DOHH2 (cell line): Measurements from ENCODE around the gene IL19.

Experiments
- H3F3A ChIP-seq: fragments of 200-600 bp; sonication (generic), shearing (Covaris generic); 2 replicates; pipeline ENCODE4 v1.6.0; 2016; ENCODE audit warnings: antibody characterized with exemption, mild to moderate bottlenecking; ENCODE audit not compliant: control insufficient read depth, insufficient read depth
- H3K27ac ChIP-seq: fragments of 200-600 bp; sonication (generic); 2 replicates; pipeline ENCODE4 v1.5.1; 2014; ENCODE audit warnings: low read depth, mild to moderate bottlenecking, low read length, moderate library complexity
- H3K27me3 ChIP-seq: fragments of 200-600 bp; sonication (generic); 2 replicates; pipeline ENCODE4 v1.6.1; 2014; ENCODE audit warnings: mild to moderate bottlenecking, low read length, mixed read lengths; ENCODE audit not compliant: control insufficient read depth
- H3K36me3 ChIP-seq: fragments of 200-600 bp; sonication (generic); 2 replicates; pipeline ENCODE4 v1.6.1; 2014; ENCODE audit warnings: mild to moderate bottlenecking, low read length, moderate library complexity, mixed read lengths; ENCODE audit not compliant: control insufficient read depth
- H3K4me1 ChIP-seq: fragments of 200-600 bp; sonication (generic); 2 replicates; pipeline ENCODE4 v1.6.1; 2014; ENCODE audit warnings: mild to moderate bottlenecking, low read length, mixed read lengths; ENCODE audit not compliant: control insufficient read depth
- H3K4me2 ChIP-seq: fragments of 200-600 bp; sonication (generic); 2 replicates; pipeline ENCODE4 v1.6.0; 2014; ENCODE audit warnings: mild to moderate bottlenecking, low read length, moderate library complexity
- H3K4me3 ChIP-seq: fragments of 200-600 bp; sonication (generic); 2 replicates; pipeline ENCODE4 v1.5.1; 2014; ENCODE audit warnings: mild to moderate bottlenecking, low read length, mixed read lengths
- H3K79me2 ChIP-seq: fragments of 200-600 bp; sonication (generic); 2 replicates; pipeline ENCODE4 v1.6.1; 2014; ENCODE audit warnings: mild to moderate bottlenecking, low read length, mixed read lengths; ENCODE audit not compliant: control insufficient read depth
- H3K9me2 ChIP-seq: fragments of 200-600 bp; sonication (generic); replicated peaks from 2 replicates; pipeline ENCODE4 v1.6.1; 2014; ENCODE audit warnings: mild to moderate bottlenecking, low read length, mixed read lengths; ENCODE audit not compliant: control insufficient read depth
- H3K9me3 ChIP-seq: fragments of 200-600 bp; sonication (generic); 2 replicates; pipeline ENCODE4 v1.6.1; 2014; ENCODE audit warnings: antibody characterized with exemption, low read length, mixed read lengths; ENCODE audit not compliant: control insufficient read depth, insufficient read depth
- H4K20me1 ChIP-seq: fragments of 200-600 bp; sonication (generic); 2 replicates; pipeline ENCODE4 v1.6.0; 2014; ENCODE audit warnings: low read depth, mild to moderate bottlenecking, antibody characterized with exemption, low read length, moderate library complexity; ENCODE audit not compliant: control insufficient read depth, insufficient read depth
- EZH2phosphoT487 ChIP-seq: fragments of 200-600 bp; sonication (generic); IDR thresholded peaks from 2 replicates; pipeline ENCODE4 v1.6.1; 2017; ENCODE audit warnings: borderline replicate concordance, mild to moderate bottlenecking, antibody characterized with exemption, low read length, moderate library complexity, mixed read lengths
- TF ChIP-seq, protein P1 (sequence below): fragments of 200-600 bp; sonication (generic); IDR thresholded peaks from one replicate; pipeline ENCODE4 v1.5.1; 2014; ENCODE audit warnings: antibody characterized with exemption, mild to moderate bottlenecking, low read depth, low read length; ENCODE audit not compliant: poor library complexity, severe bottlenecking

The IL19 gene

DNA sequence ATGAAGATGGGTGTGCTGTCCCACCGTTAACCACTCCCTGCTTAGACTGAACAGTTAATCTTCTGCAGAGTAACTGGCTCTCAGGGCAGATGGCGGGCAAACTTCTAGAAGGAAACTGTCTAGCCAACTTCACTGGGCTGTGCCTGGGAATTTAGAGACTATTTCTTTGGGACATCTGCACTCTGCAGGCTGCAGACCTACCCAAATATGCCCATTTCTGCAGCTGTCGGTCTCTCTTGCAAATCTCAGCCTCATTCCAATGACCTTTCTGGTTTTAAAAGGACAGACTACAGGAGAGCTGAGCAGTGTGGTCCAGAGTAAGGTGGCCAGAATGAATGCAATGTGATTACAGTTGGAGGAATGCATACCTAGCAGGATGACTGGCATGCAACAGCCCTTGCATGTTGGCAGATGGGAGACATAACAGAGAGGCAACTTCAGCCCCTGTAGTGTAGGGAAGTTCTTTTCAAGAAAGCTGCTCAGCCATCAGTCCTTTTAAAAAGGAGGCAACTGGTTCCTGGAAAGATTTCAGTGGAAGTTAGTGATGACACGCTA lies 68.5 kb downstream of the IL19 start:
- H3K36me3 ChIP-seq = no peaks in the 10 kb centered on the region
- no peaks in the 10 kb centered on the region for H3K79me2 ChIP-seq
- H4K20me1 ChIP-seq = no peaks in the 10 kb centered on the region
- no peaks in the 10 kb centered on the region for H3F3A ChIP-seq
- H3K4me3 ChIP-seq = no peak overlapping the region
- H3K4me1 ChIP-seq = no peaks in the 10 kb centered on the region
- H3K27me3 ChIP-seq = peaks cover 11% of the 10 kb centered on the region
- H3K27ac ChIP-seq = no peak overlapping the region
- no peak overlapping the region for H3K4me2 ChIP-seq
- H3K9me3 ChIP-seq = no peaks in the 10 kb centered on the region
- no peaks in the 10 kb centered on the region for H3K9me2 ChIP-seq
- TF ChIP-seq EZH2phosphoT487 = no peak
- TF ChIP-seq, protein P1, sequence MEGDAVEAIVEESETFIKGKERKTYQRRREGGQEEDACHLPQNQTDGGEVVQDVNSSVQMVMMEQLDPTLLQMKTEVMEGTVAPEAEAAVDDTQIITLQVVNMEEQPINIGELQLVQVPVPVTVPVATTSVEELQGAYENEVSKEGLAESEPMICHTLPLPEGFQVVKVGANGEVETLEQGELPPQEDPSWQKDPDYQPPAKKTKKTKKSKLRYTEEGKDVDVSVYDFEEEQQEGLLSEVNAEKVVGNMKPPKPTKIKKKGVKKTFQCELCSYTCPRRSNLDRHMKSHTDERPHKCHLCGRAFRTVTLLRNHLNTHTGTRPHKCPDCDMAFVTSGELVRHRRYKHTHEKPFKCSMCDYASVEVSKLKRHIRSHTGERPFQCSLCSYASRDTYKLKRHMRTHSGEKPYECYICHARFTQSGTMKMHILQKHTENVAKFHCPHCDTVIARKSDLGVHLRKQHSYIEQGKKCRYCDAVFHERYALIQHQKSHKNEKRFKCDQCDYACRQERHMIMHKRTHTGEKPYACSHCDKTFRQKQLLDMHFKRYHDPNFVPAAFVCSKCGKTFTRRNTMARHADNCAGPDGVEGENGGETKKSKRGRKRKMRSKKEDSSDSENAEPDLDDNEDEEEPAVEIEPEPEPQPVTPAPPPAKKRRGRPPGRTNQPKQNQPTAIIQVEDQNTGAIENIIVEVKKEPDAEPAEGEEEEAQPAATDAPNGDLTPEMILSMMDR = no peak

DNA sequence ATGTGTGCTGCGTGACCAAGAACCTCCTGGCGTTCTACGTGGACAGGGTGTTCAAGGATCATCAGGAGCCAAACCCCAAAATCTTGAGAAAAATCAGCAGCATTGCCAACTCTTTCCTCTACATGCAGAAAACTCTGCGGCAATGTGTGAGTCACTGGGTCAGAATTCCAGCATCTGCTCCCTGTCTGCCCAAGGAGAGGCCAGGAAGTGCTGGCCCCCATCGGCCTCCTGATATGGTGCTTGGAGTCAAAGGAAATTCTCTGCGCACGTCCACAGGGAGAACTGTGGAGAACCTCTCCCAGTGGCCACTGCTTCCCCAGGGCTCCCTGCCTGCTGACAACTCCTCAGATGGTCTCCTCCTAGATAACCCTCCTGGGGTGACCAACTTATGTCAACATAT lies 69.3 kb downstream of the IL19 start:
- Histone ChIP-seq H4K20me1 (no peaks in the 10 kb centered on the region), H3K79me2 (no peaks in the 10 kb centered on the region), H3K4me2 (no peak overlapping the region), H3F3A (no peaks in the 10 kb centered on the region), H3K9me2 (no peaks in the 10 kb centered on the region), H3K27me3 (peaks cover 7% of the 10 kb centered on the region), H3K36me3 (no peaks in the 10 kb centered on the region), H3K27ac (no peak overlapping the region), H3K4me1 (no peaks in the 10 kb centered on the region), H3K9me3 (no peaks in the 10 kb centered on the region), H3K4me3 (no peak overlapping the region)
- TF ChIP-seq, protein P1 = no peak
- no peak for TF ChIP-seq EZH2phosphoT487

DNA sequence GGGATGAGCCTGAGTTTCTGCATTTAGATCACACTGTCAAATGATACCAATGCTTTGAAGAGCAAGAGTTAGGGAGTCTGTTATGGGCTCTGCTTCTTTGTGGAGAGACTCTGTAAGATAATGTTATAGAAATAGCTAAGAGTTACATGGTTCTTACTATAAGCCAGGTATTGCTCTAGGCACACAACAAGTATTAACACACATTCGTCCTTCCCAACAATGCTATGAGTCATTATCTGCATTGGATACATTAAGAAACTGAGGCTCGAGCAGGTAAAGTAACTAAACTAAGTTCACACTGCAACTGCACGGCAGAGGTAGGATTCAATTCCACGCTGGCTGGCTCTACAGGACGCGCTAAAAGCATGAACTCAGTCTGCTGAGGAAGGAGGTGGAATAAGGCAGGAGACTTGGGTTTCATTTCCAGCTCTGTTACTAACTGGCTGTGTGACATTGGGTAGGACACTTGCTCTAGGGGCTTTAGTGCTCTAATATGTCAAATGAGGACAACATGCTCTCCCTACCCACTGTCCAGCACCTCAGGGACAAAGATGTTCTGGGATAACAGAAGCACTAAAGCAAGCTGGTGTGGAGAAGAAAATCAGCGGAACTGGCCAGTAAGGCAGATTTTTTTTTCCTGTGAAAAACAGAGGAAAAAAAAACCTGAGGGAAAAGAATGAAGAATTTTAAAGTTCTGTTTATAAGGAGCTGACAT lies 71.2 kb downstream of the IL19 start:
- no peaks in the 10 kb centered on the region for H3K36me3 ChIP-seq
- no peaks in the 10 kb centered on the region for H4K20me1 ChIP-seq
- TF ChIP-seq EZH2phosphoT487 = no peak
- TF ChIP-seq, protein P1 = no peak
- no peaks in the 10 kb centered on the region for H3F3A ChIP-seq
- H3K9me3 ChIP-seq = no peaks in the 10 kb centered on the region
- H3K27ac ChIP-seq = no peak overlapping the region
- H3K4me1 ChIP-seq = no peaks in the 10 kb centered on the region
- no peaks in the 10 kb centered on the region for H3K79me2 ChIP-seq
- no peak overlapping the region for H3K4me2 ChIP-seq
- H3K9me2 ChIP-seq = no peaks in the 10 kb centered on the region
- H3K27me3 ChIP-seq = peaks cover 5% of the 10 kb centered on the region
- H3K4me3 ChIP-seq = no peak overlapping the region
